GM18526 (cell line): ENCODE results near the gene BRCA1.
A peak's percentile ranks its signal among the peaks of the same experiment; 100 is the strongest.

Source experiments
- POLR2A ChIP-seq: IDR thresholded peaks from 3 replicates; pipeline ENCODE4 v1.6.1; 2011; ENCODE audit not compliant: insufficient read length; ENCODE audit errors: extremely low read depth

The BRCA1 gene

DNA sequence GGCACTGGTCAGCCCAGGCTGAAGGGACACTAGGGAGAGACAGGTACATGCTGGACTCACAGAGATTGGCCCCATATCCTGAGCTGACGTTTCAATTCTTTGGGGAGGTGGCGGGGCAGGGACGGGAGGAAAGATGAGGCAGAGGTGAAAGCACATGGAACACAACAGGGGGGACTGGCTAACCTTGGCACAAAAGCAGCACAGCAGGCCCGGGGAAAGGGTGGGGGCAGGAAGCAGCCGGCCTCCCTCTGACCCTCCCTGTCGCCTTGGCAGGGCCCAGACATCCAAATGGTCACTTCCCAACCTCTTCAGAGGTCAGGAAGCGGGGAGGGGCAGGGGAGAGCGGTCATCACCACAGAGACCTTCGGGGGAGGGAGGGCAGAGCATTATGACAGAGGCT, 109.6 kb downstream of the BRCA1 start:
- TF ChIP-seq POLR2A, result no peak

DNA sequence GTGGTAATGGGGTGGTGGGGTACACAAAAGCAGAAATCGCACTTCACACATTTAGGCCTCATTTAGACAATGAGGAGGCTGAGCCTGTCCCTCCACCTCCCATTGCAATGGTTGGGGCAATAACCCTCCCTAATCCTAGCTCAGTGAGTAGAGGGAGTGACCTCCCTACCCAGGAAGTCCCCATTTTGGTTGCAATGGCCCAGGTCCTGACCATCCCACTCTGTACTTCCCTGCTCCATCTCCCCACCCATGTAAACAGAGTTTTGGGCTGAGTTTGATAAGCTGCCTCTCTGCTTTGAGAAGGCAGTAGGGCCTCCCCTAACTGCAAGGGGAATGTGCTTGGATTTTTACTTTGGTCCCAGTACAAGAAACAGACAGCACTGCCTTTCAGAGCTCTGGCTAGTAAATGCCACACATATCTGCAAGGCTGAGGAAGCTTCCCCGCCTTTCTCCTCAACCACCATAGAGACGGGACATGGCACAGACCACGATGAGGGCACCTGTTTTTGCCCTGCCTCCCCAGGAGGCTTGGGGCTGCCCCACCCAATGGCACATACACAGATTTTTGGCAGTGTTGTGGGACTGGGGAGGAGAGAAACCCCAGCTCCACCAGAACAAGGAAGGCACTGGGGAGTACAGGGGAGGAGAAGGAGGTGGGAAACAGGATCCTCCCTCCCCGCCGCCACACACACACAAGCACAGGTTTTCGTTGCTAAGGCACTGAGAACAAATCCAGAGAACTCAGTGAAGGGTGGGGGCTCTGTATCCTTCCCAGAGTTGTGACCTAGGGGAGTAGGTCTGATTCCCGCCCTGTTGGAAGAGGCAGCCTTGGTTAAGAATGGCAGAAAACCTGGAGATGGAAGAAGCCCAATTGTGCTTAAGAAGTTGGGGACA, 110.3 kb downstream of the BRCA1 start:
- TF ChIP-seq POLR2A, result no peak

DNA sequence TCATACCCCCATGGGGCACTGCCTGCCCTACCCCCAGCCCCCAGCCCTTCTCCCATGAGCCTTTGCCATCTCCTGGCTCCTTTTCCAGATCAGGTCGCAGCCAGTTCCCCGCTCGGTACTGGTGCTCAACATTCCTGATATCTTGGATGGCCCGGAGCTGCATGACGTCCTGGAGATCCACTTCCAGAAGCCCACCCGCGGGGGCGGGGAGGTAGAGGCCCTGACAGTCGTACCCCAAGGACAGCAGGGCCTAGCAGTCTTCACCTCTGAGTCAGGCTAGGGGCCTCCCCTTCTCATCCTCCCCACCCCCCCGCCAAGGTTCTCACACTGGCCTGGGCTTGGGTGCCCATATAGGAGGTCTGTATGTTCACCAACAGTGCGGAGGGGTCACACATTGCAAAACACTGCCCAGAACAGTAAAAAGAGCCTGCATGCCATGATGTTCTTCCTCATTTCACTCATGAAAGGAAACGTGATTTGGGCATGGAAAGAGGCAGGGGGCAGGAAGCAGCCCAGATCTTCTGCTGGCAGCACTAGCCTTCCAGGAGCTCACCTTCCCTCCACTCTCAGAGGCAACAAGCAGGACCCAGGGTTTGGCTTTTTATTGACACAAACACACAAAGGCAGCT, 111.0 kb downstream of the BRCA1 start:
- TF ChIP-seq POLR2A, result no peak

DNA sequence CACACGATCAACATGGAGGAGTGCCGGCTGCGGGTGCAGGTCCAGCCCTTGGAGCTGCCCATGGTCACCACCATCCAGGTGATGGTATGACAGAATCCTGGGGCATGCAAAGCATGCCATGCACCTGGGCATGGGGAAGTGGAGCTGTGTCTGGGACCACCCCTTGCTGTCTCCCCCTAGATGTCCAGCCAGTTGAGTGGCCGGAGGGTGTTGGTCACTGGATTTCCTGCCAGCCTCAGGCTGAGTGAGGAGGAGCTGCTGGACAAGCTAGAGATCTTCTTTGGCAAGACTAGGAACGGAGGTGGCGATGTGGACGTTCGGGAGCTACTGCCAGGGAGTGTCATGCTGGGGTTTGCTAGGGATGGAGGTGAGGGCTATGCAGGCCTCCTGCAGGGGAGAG, 111.9 kb downstream of the BRCA1 start:
- no peak for TF ChIP-seq POLR2A

DNA sequence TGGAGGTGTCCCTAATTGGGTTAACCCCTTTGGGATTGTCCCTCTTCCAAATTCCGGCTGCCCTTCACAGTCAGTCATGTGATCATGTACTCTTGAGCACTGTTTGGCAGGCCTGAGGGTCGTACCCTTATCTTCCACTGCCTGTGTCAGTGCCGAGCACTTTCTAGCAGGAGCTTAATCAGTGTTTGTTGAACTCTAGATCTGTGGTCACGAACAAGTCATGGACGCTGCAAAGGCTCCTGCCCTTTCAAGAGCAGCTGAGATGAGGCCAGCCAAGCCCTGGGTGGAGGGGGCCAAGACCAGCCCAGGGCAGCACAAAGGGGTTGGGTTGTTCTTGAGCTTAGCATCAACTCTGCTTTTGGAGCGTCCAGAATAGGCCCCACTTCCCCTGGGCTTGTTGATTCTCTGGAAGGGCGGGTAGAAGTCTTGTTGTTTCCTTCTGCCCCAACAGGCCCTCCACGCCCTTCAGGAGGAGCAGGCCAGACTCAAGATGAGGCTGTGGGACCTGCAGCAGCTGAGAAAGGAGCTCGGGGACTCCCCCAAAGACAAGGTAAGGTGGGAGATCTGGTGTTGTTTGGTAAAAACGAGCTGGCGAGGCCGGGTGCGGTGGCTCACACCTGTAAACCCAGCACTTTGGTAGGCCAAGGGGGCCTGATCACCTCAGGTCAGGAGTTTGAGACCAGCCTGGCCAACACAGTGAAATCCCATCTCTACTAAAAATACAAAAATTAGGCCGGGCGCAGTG, 113.3 kb downstream of the BRCA1 start:
- no peak for TF ChIP-seq POLR2A

DNA sequence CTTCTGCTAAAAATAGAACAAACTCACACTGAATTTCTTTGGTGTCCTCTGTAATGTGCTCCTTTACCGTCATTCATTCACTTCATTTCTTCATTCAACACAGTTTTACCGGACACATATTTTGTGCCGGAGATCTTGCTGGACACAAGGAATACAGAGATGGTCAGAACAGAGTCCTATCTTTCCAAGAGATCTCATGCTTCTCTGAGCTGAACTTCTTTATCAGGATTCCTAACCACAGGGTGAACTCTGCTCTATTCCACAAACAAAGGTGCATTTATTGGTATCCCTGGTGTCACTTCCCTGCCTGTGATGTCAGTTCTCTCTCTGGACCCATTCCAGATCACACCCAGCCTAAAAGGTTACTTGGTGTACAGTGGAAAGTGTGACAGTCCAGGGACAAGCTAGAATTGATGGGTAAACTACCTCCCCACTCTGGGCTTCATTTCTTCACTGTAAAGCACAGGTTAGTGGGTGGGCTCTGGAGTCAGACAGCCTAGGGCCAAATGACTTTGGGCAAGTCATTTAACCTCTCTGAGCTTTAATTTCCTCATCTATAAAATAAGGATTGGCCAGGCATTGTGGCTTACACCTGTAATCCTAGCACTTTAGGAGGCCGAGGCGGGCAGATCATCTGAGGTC, 114.4 kb downstream of the BRCA1 start:
- no peak for TF ChIP-seq POLR2A

DNA sequence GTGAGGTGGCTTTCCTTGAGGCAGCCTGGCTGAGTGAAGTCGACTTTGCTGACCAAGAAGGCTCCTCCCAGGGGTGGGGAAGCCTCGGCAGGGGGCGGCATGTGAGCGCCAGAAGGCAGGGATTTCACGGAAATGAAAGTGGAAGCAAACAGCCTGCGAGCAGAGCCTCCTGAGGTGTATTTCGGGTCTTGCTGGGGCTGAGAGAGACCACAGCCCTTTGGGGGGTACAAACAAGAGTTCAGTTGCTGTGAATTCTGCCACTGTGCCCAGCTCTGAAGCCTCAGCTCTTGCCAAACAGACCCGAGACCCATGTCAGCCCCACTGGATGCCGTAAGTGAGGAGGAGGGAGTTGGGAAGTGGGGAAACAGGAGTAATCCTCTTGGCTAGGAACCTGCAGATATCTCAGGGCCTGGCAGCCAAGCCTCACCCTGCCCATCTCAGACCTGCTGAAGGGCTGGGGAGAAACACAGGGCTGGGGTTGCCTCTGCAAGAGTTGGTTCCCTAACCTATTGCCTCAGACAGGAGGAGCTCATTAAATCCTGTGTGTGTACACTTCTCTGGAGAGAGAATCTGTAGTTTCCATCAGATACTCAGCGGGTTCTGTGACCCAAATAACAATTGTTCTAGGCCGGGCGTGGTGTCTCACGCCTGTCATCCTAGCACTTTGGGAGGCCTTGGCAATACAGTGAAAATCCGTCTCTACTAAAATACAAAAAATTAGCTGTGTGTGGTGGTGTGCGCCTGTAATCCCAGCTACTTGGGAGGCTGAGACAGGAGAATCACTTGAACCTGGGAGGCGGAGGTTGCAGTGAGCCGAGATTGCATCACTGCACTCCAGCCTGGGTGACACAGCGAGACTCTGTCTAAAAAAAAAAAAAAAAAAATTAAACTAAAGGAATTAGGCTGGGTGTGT, 118.3 kb downstream of the BRCA1 start, which contains the start of gene IFI35:
Gene IFI35 (plus strand): TSS at position 146 of the 913 bp plus-strand sequence. CDS start 164 bp downstream, at position 310.
- TF ChIP-seq POLR2A, result peak; percentile 72

DNA sequence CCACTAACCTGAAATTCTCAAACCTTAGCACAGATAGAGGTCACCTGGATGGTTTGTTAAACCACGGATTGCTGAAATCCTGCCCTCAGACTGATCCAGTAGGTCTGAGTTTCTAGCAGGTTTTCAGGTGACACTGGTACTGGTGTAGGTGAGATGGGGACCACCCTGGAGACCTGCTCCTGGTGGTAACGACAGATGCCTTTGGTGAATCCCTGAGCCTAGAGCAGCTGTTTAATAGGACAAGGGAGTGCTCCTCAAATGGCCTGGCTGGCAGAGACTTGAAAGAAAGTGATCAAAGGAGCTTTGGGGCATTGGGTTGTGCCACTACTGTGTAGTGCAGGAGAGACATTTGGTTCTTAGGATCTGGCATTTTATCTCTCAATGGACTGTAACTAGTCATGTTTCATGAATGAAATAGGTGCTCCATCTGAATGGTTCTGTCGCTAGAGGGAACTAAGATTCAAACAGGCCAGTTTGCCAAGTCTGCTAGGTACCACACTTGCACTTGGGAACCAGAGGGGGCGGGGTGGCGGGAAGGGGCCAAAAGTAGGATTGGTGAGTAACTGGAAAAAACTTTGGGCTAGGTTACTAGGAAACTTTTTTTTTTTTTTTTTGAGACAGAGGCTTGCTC, 121.5 kb downstream of the BRCA1 start:
- peak; percentile 44 for TF ChIP-seq POLR2A

DNA sequence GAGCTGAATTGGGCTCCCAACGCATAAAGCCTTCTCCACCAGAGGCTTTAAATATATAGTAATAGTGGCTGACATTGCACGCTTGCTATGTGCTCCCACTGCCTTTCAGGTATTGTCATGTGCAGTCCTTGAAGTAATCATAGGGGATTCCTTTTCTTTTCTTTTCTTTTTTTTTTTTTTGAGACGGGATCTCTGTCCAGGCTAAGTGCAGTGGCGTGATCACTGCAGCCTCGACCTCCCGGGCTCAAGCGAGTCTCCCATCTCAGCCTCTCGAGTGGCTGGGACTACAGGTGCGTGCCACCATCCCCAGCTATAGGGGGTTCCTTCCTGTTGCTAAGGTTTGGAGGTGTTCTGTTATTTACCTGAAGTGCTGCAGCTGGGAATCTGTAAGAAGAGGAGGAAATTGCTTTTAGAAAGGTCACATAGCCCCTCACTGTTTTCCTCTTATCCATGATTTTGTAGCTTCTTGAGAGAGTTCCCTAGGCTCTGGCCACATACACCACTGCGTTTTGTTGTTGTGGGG, 126.1 kb downstream of the BRCA1 start:
- no peak for TF ChIP-seq POLR2A

DNA sequence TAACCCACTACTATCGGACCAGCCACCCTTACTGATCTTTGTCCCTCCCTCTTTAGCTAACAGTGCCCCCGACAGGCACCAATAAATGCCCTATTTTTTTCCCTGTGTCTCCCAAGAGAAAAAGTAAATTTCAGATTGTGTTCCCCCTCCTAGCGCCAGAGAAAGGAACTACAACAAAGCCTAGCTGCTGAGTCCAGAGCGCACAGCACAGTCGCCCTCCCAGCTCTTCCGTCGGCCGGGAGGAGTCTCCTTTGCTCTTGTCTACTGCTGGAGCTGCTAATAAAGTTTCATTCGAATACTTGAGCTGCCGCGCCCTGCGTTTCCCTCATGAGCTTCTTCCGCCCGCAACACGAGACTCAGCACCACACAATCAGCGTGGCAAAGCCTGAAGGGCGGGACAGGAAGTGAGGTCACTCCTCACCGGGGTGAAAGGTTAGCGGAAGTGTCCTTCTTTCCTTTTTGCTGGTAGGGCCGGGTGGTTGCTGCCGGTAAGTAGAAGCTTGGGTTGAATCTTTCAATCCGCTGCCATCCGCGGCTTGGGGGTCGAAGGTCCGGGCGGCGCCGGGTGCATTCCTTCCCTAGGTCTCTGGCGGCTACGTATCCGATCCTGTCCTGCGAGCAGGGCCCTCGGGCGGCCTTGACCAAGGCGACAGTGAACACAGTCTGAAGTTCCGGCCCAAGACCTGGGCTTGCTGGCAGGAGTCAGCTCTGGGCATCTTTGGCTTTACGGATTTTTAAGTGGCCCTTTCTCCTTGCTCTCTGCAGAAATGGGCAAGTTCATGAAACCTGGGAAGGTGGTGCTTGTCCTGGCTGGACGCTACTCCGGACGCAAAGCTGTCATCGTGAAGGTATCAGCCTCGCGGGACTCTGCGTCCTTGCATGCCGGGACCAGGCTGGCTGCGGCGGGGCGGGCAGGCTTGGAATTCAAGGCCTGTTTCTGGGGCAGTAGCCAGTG, 126.9 kb downstream of the BRCA1 start, which contains the start of gene RPL27:
Gene RPL27 (plus strand): TSS at position 436 of the 955 bp plus-strand sequence. CDS start 332 bp downstream, at position 768.
- peak; percentile 92 for TF ChIP-seq POLR2A

DNA sequence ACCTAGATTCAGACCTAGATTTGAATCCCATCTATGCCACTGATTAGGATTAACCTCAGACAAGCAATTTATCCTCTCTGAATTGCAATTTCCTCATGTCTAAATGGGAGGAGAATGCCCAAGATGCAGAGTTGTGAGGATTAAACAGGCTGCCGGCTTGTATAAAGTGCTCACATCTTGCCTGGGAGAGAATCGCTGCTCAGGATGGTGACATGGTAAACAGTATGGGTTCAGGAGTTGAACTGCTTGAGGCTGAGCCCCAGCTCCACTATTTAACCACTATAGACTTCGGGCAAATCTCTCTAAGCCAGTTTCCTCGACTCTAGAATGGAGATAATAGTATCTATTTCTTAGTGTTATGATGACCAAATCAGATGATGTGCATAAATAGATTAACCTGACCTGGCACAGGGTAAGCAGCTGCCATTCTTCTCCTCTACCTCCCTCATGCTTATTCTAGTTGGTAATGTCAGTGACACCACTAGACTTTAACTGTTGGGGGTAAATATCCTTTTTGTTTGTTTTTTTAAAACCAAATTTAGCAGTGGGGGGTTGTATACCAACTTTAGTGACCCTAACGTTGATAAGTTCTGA, 127.7 kb downstream of the BRCA1 start:
- no peak for TF ChIP-seq POLR2A
